Esophagus muscularis mucosa (tissue), 4 donors: Measurements from ENCODE around the gene GGCX.

Source experiments
- EP300 ChIP-seq: sonication (generic); formaldehyde crosslinking; IDR thresholded peaks from one replicate; pipeline ENCODE4 v1.6.1; 2017; ENCODE audit warnings: antibody characterized with exemption
- POLR2AphosphoS5 ChIP-seq, 2 donors: sonication (generic); formaldehyde crosslinking; IDR thresholded peaks; one replicate each; pipeline ENCODE4 v1.6.1; 2017; ENCODE audit warnings: antibody characterized with exemption in 2 of 2
- TF ChIP-seq, protein P1 (sequence below), 3 experiments: fragments of 200-600 bp in 2 of 3; fragments of 450-650 bp in 1 of 3; sonication (generic) in 2 of 3; IDR thresholded peaks; one replicate each; pipeline ENCODE4 v1.5.1; 2017 to 2019; ENCODE audit warnings: antibody characterized with exemption in 3 of 3, mild to moderate bottlenecking in 2 of 3, moderate library complexity in 1 of 3

DNA sequence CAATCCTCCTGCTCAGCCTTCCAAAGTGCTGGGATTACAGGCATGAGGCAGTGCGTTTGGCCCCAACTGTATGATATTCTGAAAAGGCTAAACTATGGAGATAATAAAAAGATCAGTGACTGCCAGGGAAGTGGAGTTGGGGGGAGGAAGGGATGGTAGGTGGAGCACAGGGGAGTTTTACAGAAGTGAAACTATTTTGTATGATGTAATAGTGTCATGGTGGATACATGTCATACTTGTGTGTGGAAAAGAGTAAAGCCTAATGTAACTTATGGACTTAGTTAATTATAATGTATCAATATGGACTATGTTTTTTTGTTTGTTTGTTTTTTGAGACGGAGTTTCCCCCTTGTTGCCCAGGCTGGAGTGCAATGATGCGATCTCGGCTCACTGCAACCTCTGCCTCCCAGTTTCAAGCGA is 2.9 kb upstream of the GGCX start:
- TF ChIP-seq, protein P1, sequence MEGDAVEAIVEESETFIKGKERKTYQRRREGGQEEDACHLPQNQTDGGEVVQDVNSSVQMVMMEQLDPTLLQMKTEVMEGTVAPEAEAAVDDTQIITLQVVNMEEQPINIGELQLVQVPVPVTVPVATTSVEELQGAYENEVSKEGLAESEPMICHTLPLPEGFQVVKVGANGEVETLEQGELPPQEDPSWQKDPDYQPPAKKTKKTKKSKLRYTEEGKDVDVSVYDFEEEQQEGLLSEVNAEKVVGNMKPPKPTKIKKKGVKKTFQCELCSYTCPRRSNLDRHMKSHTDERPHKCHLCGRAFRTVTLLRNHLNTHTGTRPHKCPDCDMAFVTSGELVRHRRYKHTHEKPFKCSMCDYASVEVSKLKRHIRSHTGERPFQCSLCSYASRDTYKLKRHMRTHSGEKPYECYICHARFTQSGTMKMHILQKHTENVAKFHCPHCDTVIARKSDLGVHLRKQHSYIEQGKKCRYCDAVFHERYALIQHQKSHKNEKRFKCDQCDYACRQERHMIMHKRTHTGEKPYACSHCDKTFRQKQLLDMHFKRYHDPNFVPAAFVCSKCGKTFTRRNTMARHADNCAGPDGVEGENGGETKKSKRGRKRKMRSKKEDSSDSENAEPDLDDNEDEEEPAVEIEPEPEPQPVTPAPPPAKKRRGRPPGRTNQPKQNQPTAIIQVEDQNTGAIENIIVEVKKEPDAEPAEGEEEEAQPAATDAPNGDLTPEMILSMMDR (IDR thresholded peaks at IDR 0.05): no peak
- TF ChIP-seq EP300 (no peak), POLR2AphosphoS5 (IDR thresholded peaks at IDR 0.05) (no peak)
